Measurements from ENCODE around the gene OR11G2.

- TF ChIP-seq POLR2A (IDR thresholded peaks at IDR 0.05; ENCODE audit: control extremely low read depth in 1 of 2, low read depth in 2 of 2, low read length in 2 of 2), result no peak
- no peak for TF ChIP-seq TBP (IDR thresholded peaks at IDR 0.05; ENCODE audit: low read depth, low read length)
- TF ChIP-seq, protein P1, sequence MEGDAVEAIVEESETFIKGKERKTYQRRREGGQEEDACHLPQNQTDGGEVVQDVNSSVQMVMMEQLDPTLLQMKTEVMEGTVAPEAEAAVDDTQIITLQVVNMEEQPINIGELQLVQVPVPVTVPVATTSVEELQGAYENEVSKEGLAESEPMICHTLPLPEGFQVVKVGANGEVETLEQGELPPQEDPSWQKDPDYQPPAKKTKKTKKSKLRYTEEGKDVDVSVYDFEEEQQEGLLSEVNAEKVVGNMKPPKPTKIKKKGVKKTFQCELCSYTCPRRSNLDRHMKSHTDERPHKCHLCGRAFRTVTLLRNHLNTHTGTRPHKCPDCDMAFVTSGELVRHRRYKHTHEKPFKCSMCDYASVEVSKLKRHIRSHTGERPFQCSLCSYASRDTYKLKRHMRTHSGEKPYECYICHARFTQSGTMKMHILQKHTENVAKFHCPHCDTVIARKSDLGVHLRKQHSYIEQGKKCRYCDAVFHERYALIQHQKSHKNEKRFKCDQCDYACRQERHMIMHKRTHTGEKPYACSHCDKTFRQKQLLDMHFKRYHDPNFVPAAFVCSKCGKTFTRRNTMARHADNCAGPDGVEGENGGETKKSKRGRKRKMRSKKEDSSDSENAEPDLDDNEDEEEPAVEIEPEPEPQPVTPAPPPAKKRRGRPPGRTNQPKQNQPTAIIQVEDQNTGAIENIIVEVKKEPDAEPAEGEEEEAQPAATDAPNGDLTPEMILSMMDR (IDR thresholded peaks at IDR 0.05; ENCODE audit: control extremely low read depth in 1 of 3, insufficient read depth in 1 of 3, low read depth in 1 of 3, low read length in 3 of 3), result no peak
- no peak for TF ChIP-seq POLR2AphosphoS5 (IDR thresholded peaks at IDR 0.05; ENCODE audit: low read depth, low read length)
- TF ChIP-seq YY1 (IDR thresholded peaks at IDR 0.05; ENCODE audit: low read depth, low read length), result no peak
- TF ChIP-seq PHF8 (conservative IDR thresholded peaks at IDR 0.05; ENCODE audit: low read depth, low read length), result no peak
- no peak for TF ChIP-seq EZH2 (IDR thresholded peaks at IDR 0.05; ENCODE audit: low read depth, low read length, severe bottlenecking)
- TF ChIP-seq SIX5 (IDR thresholded peaks at IDR 0.05; ENCODE audit: low read depth, low read length), result no peak
- no peak for TF ChIP-seq BCL11A (IDR thresholded peaks at IDR 0.05; ENCODE audit: low read depth in 2 of 2, low read length in 2 of 2)
Measured at GRCh38 chr14:20228681-20229080, 38.0 kb downstream of the OR11G2 start, which contains the start of gene OR11H7.
